Suprapubic skin (tissue), 4 donors: ENCODE measurements around the gene SLC35G3.

Source experiments
- POLR2A ChIP-seq, 2 donors: fragments of 450-650 bp; IDR thresholded peaks; one replicate each; pipeline ENCODE4 v1.6.1; 2017; ENCODE audit warnings: antibody characterized with exemption in 2 of 2, mild to moderate bottlenecking in 2 of 2, moderate library complexity in 2 of 2
- POLR2AphosphoS5 ChIP-seq, 3 donors: sonication (generic); formaldehyde crosslinking; IDR thresholded peaks; one replicate each; pipeline ENCODE4 v1.6.1; 2017; ENCODE audit warnings: antibody characterized with exemption in 3 of 3
- TF ChIP-seq, protein P1 (sequence below), 2 donors: fragments of 200-600 bp in 1 of 2; fragments of 450-650 bp in 1 of 2; sonication (generic) in 1 of 2; IDR thresholded peaks; one replicate each; pipeline ENCODE4 v1.5.1; 2016 to 2019; ENCODE audit warnings: antibody characterized with exemption in 2 of 2, mild to moderate bottlenecking in 1 of 2, moderate library complexity in 1 of 2

GRCh38 chr17:35162755-35163154, 31.4 kb downstream of the SLC35G3 start:
- TF ChIP-seq, protein P1, sequence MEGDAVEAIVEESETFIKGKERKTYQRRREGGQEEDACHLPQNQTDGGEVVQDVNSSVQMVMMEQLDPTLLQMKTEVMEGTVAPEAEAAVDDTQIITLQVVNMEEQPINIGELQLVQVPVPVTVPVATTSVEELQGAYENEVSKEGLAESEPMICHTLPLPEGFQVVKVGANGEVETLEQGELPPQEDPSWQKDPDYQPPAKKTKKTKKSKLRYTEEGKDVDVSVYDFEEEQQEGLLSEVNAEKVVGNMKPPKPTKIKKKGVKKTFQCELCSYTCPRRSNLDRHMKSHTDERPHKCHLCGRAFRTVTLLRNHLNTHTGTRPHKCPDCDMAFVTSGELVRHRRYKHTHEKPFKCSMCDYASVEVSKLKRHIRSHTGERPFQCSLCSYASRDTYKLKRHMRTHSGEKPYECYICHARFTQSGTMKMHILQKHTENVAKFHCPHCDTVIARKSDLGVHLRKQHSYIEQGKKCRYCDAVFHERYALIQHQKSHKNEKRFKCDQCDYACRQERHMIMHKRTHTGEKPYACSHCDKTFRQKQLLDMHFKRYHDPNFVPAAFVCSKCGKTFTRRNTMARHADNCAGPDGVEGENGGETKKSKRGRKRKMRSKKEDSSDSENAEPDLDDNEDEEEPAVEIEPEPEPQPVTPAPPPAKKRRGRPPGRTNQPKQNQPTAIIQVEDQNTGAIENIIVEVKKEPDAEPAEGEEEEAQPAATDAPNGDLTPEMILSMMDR (IDR thresholded peaks at IDR 0.05), result no peak
- TF ChIP-seq POLR2A (IDR thresholded peaks at IDR 0.05) (no peak), POLR2AphosphoS5 (IDR thresholded peaks at IDR 0.05) (no peak)
